HG03045 (cell line): ENCODE data around the gene ZNF280D.
A peak's percentile ranks its signal among the peaks of the same experiment; 100 is the strongest.
"Not testable (repeated sequence)": the region's sequence is repeated elsewhere in the genome, so short reads cannot be mapped to it uniquely, and the experiment has no call there.

ENCODE experiments used
- ATAC-seq: cut with Tn5 transposase; IDR thresholded peaks from one replicate; pipeline ENCODE4 v1.9.1; 2021; ENCODE audit warnings: mild to moderate bottlenecking, moderate library complexity; ENCODE audit not compliant: unreplicated experiment

The ZNF280D gene

GRCh38 chr15:56733136-56734012, at the start of gene ZNF280D:
Gene ZNF280D, minus strand, starts transcription at chr15:56733509. Its CDS starts 26,400 bp downstream, at chr15:56707109.
- ATAC-seq = peak; percentile 82

- ATAC-seq = no peak
Observed at GRCh38 chr15:56782306-56782705, 49.0 kb upstream of the ZNF280D start.

- no peak for ATAC-seq
Observed at GRCh38 chr15:56781666-56782065, 48.4 kb upstream of the ZNF280D start.

- ATAC-seq = not testable (repeated sequence)
Observed at GRCh38 chr15:56780102-56780725, 46.9 kb upstream of the ZNF280D start.

GRCh38 chr15:56779449-56779848, 46.1 kb upstream of the ZNF280D start:
- ATAC-seq = not testable (repeated sequence)

- no peak for ATAC-seq
Observed at GRCh38 chr15:56778761-56779160, 45.5 kb upstream of the ZNF280D start.

- ATAC-seq = no peak
Observed at GRCh38 chr15:56776839-56777238, 43.5 kb upstream of the ZNF280D start.

- no peak for ATAC-seq
Observed at GRCh38 chr15:56775641-56776040, 42.3 kb upstream of the ZNF280D start.

GRCh38 chr15:56774356-56774755, 41.0 kb upstream of the ZNF280D start:
- ATAC-seq = no peak

- ATAC-seq = no peak
Observed at GRCh38 chr15:56772868-56773639, 39.7 kb upstream of the ZNF280D start.

- no peak for ATAC-seq
Observed at GRCh38 chr15:56770173-56770572, 36.9 kb upstream of the ZNF280D start.

- no peak for ATAC-seq
Observed at GRCh38 chr15:56767315-56767714, 34.0 kb upstream of the ZNF280D start.

- no peak for ATAC-seq
Observed at GRCh38 chr15:56765251-56765650, 31.9 kb upstream of the ZNF280D start.

- ATAC-seq = no peak
Observed at GRCh38 chr15:56763141-56763895, 30.0 kb upstream of the ZNF280D start.

- ATAC-seq = no peak
Observed at GRCh38 chr15:56760186-56760585, 26.9 kb upstream of the ZNF280D start.

GRCh38 chr15:56759450-56759845, 26.1 kb upstream of the ZNF280D start:
- ATAC-seq = no peak

- ATAC-seq = no peak
Observed at GRCh38 chr15:56758770-56759449, 25.6 kb upstream of the ZNF280D start.

GRCh38 chr15:56757875-56758274, 24.6 kb upstream of the ZNF280D start:
- no peak for ATAC-seq

GRCh38 chr15:56754772-56755370, 21.6 kb upstream of the ZNF280D start:
- ATAC-seq = no peak

GRCh38 chr15:56752986-56753385, 19.7 kb upstream of the ZNF280D start:
- no peak for ATAC-seq
